GM04503 (cell line): Measurements from ENCODE around the gene ENKUR.

ENCODE experiments used
- DNase-seq: peaks from one replicate; pipeline ENCODE4 v3.0.0-alpha.2; 2012; ENCODE audit warnings: low read depth

The ENKUR gene

DNA sequence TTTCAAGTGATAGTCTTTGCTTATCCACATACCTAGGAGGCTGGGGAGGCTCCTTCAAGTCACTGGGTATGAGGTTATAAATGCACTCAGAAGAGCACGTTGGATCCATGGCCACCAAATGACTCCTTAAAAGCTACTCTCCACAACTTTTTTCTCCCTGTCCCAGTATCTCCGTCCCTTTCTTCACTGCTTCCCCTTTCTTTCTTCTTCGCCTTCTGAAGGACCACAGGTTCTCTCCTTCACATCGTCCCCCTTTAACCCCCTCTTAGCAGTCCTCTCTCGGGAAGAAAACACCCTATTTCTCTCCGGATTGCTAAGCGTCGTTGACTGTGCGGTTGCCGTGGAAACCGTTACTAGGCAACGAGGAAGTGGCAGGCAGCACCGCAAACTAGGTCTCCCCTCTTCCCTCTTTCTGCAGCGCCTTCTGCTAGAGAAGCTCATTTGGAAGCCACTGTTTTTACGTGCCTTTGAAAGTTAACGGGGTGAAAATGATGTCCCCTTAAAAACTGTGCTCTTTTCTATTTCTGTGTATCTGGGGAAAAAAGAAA lies at the start of gene ENKUR:
ENKUR (minus strand) TSS at position 331 of the 548 bp plus-strand sequence; CDS start at position 109, 222 bp downstream.
- peak; percentile 79 for DNase-seq

GRCh38 chr10:25064401-25064800 lies 48.4 kb upstream of the ENKUR start:
- no peak for DNase-seq

GRCh38 chr10:25063644-25064043 lies 47.7 kb upstream of the ENKUR start:
- DNase-seq, result no peak

DNA sequence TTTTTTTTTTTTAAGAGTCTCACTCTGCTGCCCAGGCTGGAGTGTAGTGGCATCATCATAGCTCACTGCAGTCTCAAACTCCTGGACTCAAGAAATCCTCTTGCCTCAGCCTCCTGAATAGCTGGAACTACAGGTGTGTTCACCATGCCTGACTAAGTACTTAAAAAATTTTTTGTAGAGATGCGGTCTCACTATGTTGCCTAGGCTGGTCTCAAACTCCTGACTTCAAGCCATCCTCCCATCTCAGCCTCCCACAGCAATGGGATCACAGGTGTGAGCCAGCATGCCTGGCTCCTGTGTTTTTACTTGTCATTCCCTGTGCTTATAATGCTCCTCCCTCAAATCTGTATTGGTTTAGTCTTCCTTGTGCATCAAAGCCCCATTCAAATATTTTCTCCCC lies 47.2 kb upstream of the ENKUR start:
- no peak for DNase-seq

- no peak for DNase-seq
These were observed 45.9 kb upstream of the ENKUR start for GRCh38 chr10:25061711-25062449.

DNA sequence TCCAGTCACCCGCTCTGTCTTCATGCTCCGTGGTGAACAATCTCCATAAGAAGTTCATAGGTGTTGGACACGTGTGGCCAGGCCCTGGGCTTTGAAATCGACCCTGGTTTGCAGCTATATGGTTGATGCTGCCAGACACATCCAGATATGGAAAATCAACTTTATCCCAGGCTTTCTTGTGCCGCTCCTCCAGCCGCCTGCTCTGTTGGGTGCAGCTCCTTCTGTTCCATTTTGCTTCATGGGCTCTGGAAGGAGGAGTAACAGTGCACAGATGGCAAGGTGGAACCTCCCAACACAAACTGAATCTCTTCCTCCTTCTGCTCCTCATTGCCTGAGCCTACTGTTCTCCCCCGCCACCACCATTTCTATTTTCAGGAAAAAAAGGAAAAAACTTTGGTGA lies 45.2 kb upstream of the ENKUR start:
- DNase-seq, result no peak

- peak; percentile 51 for DNase-seq
These were observed 44.0 kb upstream of the ENKUR start for GRCh38 chr10:25059990-25060389.

DNA sequence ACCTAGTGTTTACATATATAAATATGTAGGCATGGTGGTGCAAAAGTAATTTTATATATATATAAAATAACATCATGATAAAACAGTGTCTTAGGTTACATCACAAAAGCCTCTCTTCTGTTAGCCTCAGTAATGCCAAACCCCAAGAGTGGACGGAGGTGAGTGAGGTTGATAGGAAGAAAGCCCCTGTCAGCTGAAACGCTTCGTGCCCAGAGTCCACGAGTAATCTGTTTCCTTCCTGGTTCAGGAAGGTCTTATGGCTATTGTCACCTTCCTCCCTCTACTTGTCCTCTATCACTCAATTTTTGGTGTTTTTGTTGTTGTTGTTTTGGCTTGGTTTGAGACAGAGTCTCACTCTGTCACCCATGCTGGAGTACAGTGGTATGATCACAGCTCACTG lies 41.9 kb upstream of the ENKUR start:
- no peak for DNase-seq

DNA sequence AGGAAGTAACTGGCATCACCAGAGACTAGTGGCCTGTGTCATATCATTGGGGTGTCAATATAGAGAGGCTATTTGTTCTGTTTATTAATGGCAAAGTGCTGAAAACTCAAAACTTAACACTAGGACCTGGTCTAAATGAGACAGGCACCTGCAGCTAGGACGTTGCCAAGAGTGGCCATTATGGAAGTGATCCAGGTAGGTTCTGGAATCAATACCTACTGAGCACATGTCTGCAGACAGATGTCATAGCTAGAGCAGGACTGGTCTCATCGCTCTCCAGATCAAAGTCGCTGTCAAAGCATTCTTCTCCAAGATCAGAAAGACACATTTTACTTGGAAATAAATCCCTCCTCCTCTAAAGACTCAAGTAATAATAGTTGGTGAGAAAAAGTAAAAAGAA lies 40.8 kb upstream of the ENKUR start:
- DNase-seq, result no peak

GRCh38 chr10:25052012-25052411 lies 36.1 kb upstream of the ENKUR start:
- DNase-seq, result no peak

DNA sequence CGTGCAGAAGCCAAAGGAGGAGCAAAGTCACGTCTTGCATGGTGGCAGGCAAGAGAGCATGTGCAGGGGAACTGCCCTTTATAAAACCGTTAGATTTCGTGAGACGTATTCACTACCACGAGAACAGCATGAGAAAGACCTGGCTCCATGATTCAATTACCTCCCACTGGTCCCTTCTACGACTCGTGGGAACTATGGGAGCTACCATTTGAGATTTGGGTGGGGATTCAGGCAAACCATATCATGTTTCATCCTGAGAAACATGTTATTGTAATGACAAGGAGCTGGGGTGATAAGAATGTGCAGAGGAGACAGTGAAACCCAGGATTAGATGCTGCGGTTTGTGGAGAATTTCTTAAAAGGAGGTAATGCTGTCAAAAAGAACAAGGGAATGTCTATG lies 34.4 kb upstream of the ENKUR start:
- no peak for DNase-seq

GRCh38 chr10:25049966-25050365 lies 34.0 kb upstream of the ENKUR start:
- no peak for DNase-seq

- DNase-seq, result no peak
These were observed 32.5 kb upstream of the ENKUR start for GRCh38 chr10:25048450-25048849.

GRCh38 chr10:25047591-25048301 lies 31.8 kb upstream of the ENKUR start:
- peak; percentile 26 for DNase-seq

- no peak for DNase-seq
These were observed 31.1 kb upstream of the ENKUR start for GRCh38 chr10:25047088-25047487.

- DNase-seq, result no peak
These were observed 30.7 kb upstream of the ENKUR start for GRCh38 chr10:25046641-25047040.

- no peak for DNase-seq
These were observed 23.6 kb upstream of the ENKUR start for GRCh38 chr10:25039531-25039930.

DNA sequence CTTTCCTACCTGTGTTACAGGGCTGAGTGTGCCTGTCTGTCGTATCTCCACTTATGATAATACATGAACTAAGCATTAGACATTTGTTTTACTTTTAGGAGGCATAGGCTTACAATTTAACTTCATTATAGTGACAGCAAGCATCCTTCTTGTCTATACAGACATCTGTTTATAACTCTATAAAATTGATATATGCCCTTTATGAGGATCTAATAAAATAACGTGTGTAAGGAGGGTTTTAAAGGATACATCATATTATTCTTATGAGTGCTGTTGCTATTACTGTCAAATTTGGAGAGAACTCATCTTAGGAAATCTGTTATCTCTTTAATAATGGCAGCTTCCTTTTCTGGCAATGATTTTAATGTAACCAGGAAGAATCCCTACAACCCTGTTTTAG lies 22.4 kb upstream of the ENKUR start:
- no peak for DNase-seq

GRCh38 chr10:25036381-25036780 lies 20.4 kb upstream of the ENKUR start:
- no peak for DNase-seq

GRCh38 chr10:25029519-25029918 lies 13.6 kb upstream of the ENKUR start:
- no peak for DNase-seq

DNA sequence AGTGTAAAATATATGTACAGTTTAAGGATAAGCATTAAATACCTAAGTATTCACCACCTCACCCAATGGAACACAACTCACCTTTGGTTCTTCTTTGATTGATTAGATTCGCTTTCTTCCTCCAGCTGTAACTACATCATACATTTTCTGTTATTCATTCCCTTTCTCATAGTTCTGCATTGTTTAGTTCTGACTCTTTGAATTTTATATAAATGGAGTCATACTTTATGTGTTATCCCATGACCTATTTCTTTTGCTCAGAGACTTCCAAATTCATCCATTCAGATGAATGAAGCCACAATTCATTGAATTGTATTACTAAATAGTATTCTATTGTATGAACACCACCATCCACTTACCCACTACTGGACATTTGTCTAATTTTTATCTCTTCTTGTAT lies 12.8 kb upstream of the ENKUR start:
- no peak for DNase-seq

- no peak for DNase-seq
These were observed 10.5 kb upstream of the ENKUR start for GRCh38 chr10:25026463-25026862.

DNA sequence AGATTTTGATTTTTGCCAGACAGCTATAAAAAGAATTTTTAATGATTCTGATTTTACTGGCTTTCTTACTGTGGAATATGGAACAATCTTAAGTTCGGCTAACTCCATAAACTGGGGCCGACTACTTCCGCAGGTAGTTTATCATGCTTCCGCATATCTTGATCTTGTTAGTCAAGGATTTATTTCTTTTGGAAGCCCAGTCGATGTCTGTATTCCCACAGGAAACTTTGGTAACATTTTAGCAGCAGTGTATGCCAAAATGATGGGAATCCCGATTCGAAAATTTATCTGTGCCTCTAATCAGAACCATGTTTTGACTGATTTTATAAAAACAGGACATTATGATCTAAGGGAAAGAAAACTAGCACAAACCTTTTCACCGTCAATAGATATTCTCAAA lies 8.6 kb upstream of the ENKUR start:
- no peak for DNase-seq
